NCI-H345 treated with DMSO at 0.1 percent for 48 hours (cell line): Measurements from ENCODE around the gene UFSP1.
"Not testable (repeated sequence)": the region's sequence is repeated elsewhere in the genome, so short reads cannot be mapped to it uniquely, and the experiment has no call there.

Experiments used
- DNase-seq: peaks from one replicate; lab custom pipeline; 2025; ENCODE audit not compliant: unreplicated experiment; lab: John Stamatoyannopoulos, UW

UFSP1 gene

DNA sequence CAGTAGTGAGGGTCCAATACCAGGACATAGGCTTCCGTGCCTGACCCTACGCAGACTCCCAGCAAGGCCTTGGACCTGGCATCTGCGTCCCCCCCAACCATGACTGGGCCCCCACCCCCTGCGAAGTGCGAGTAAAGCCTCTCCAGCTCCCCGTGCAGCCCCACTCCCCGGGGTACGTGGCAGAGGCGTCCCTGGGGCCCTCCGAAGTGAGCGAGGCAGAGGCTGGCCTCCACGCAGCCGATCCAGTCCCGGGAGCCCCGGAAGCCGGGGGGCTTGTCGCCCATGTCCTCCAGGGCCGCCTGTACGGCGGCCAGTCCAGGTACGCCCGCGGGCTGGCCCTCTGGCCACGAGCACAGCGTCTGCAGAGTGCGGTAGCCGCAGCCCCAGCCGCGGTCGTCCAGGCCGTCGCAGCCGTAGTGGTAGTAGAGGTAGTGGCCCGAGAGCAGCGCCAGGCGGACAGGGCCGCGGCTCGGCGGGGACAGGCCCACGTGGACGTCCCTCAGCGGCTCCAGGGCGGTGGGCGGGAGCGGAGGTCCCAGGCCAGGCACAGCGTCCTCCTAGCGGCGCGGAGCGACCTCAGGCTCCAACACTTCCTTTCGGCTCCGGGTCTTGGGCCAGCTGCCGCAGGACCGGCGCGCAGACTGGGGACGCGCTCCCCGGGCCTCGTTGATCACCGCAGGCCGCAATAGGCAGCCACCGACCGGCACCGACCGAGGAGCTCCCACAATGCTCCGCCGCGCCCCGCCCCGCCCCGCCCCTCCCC lies at the start of gene UFSP1:
Gene UFSP1, minus strand, starts transcription at position 728 of the 763 bp plus-strand sequence. Its CDS starts 444 bp downstream, at position 284.
- no peak for DNase-seq

DNA sequence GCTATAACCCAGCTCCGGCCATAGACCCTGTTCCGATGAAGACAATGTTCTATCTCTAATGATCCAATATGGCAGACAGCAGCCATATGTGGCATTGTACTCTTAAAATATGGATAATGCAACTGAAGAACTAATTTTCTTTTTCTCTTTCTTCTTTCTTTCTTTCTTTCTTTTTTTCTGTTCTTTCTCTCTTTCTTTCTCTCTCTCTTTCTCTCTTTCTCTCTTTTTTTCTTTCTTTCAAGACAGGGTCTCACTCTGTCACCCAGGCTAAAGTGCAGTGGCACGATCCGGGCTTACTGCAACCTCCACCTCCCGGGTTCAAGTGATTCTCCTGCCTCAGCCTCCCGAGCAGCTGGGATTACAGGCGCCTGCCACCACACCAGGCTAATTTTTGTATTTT lies 46.7 kb upstream of the UFSP1 start:
- not testable (repeated sequence) for DNase-seq

DNA sequence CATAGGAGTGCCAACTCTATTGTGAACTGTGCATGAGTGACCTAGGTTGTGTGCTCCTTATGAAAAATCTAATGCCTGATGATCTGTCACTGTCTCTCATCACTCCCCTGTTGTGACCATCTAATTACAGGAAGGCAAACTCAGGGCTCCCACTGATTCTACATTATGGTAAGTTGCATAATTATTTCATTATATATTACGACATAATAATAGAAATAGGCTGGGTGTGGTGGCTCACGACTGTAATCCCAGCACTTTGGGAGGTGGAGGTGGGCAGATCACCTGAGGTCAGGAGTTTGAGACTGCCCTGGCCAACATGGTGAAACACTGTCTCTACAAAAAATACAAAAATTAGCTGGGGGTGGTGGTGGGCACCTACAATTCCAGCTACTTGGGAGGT lies 45.9 kb upstream of the UFSP1 start:
- not testable (repeated sequence) for DNase-seq

DNA sequence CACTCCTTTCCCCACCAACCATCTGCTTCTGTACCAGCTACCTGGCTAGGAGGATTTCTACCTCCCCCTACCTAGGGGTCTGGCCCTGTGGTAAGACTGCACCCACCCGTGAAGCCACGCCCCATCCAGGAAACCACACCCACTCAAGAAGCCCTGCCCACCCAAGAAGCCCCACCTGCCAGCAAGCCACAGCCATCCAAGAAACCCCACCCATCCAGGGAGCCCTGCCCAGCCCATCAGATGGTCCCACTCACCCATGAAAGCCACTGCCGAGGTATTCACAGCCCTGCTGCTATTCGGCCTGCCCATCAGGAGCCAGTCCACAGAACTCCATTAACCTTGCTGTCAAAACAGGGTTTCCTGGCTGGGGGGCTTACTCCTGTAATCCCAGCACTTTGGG lies 44.2 kb upstream of the UFSP1 start:
- DNase-seq, result no peak

DNA sequence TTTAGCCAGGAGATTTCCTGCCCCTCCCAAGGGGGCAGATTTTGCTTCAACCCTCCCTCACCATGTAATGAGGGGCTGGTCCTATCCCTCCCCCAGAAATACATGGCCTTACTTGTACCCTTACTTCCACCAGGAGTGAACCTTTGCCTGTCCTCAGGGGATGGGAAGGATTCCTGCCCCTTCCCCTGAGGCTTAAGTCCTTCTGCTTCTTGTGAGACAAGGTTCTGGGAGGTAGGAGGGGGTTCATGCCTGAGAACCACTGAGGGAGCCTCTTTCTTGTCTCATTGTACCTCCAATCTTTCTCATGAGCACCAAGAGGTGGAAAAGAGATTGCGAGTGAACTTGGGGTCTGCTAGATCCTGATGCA lies 40.3 kb upstream of the UFSP1 start:
- no peak for DNase-seq

DNA sequence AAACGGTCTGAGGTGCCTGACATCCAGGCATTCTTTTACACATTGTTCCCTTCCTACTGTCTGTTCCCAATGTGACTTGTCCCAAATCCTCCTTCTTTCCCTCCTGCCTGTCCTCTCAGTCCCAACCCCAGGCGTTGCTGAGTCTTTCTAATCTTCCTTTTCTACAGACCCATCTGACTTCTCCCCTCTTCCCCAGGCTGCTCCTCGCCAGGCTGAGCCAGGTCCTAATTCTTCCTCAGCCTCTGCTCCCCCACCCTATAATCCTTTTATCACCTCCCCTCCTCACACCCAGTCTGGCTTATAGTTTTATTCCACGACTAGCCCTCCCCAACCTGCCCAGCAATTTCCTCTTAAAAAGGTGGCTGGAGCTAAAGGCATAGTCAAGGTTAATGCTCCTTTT lies 34.1 kb upstream of the UFSP1 start:
- not testable (repeated sequence) for DNase-seq

DNA sequence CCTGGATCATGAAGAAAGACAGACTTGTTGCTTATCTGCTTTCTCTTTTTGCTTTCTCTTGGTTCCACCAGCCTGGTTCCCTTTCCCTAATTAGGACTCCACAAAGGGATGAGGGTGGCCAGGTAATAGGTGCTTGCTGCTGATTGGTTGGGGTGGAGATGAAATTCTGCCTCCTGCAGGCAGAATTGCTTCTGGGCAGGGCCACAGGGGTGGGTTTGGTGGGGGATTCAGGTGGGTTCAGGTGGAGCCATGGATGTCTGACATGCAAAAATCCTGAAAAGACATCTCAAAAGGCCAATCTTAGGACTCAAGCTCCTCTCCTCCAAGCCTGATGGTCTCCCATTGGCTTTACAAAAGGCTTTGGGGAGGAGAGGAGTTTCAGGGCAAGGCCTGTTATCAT lies 31.5 kb upstream of the UFSP1 start:
- DNase-seq, result no peak

DNA sequence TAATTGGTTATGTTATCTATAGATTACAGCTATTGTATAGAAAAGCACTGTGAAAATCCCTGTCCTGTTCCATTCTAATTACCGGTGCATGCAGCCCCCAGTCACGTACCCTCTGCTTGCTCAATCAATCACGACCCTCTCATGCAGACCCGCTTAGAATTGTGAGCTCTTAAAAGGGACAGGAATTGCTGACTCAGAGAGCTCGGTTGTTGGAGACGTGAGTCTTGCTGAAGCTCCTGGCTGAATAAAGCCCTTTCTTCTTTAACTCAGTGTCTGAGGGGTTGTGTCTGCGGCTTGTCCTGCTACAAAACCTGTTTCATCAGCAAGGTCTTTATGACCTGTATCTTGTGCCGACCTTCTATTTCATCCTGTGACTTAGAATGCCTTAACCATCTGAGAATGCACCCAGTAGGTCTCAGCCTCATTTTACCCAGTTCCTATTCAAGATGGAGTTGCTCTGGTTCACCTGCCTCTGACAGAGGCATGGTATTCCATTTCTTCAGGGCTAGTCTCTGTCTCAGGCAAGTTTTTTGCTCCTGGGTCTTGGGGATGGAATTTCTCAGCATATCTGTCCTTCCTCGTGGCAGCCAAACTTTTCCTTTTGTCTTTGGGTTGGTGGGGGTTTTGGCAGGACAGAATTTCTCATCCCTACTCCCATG lies 30.4 kb upstream of the UFSP1 start:
- not testable (repeated sequence) for DNase-seq

DNA sequence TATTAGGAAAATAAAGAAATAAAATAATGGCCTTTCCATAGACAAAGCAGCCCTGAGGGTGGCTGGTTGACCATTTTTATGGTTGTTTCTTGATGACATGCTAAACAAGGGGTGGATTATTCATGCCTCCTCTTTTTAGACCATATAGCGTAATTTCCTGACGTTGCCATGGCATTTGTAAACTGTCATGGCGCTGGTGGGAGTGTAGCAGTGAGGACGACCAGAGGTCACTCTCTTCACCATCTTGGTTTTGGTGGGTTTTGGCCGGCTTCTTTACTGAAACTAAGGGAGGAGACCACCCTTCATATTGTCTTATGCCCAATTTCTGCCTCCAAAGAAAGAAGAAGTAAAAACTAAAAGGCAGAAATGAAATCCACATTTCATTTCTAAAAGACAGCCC lies 29.8 kb upstream of the UFSP1 start:
- DNase-seq, result not testable (repeated sequence)

DNA sequence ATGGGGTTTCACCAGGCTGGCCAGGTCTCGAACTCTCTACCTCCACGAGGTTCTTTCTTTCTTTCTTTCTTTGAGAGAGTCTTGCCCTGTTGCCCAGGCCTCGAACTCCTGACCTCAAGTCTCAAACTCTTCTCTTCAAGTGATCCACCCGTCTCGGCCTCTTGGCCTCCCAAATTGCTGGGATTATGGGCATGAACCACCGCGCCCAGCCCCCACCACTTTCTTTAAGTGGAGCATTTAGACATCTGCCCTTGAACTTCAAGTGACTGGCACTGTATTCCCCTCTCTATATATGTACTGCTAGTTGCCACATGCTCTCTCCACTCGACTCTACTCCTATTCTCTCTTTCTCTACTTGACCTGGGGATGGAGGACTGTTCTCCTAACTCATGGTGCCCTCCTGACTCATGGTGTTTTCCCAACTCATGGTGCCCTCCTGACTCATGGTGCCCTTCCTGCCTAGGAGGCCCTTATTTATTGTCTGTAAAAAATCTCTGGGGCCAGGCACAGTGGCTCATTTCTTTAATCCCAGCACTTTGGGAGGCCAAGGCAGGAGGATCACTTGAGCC lies 25.4 kb upstream of the UFSP1 start:
- no peak for DNase-seq

DNA sequence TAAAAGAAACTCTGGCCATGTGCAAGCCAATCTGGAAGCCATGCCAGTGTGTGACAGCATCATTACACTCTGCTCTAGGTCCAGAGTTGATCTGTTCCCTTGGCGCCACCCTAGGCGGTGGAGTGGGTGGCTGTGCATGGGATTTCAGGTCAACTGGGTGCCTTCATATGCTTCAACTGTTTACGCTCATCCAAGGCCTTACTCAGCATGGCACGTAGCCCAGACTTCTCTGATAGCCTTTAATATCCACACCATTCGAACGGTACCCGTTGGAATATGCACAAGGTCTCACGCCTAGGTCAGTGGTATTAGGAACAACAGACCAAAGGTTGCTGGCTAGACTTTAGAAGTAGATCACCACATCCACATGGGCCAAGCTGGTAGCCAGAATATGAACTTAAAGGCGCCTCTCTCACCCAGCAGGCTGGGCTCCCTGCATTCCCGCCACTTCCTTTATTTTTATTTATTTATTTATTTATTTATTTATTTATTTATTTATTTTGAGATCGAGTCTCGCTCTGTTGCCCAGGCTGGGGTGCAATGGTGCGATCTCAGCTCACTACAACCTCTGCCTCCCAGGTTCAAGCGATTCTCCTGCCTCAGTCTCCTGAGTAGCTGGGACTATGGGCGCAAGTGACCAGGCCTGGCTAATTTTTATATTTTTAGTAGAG lies 24.8 kb upstream of the UFSP1 start:
- DNase-seq, result no peak

DNA sequence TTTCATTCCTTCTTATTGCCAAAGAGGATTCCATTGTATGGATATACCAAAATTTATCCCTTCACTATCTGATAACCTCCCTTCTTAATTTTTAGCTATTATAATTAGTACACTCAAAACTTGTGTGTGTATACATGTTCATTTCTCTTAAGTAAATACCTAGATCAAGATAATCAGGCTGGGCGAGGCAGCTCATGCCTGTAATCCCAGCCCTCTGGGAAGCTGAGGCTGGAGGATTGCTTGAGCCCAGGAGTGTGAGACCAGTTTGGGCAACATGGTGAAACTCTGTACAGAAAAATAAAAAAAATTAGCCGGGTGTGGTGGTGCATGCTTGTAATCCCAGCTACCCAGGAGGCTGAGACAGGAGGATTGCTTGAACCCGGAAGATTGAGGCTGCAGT lies 22.0 kb upstream of the UFSP1 start:
- DNase-seq, result no peak

DNA sequence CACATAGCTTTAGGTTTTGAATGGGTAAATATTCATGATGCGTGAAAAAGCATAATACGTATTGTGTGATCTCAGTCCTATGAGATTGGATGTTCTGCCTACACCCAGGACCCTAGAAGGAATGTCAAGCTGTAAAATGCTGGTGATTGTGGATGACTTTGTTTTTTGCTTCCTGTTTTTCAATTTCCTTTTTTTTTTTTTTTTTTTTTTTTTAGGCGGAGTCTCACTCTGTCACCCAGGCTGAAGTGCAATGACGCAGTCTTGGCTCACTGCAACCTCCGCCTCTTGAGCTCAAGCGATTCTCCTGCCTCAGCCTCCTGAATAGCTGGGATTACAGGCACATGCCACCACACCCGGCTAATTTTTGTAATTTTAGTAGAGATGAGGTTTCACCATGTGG lies 20.9 kb upstream of the UFSP1 start:
- not testable (repeated sequence) for DNase-seq

DNA sequence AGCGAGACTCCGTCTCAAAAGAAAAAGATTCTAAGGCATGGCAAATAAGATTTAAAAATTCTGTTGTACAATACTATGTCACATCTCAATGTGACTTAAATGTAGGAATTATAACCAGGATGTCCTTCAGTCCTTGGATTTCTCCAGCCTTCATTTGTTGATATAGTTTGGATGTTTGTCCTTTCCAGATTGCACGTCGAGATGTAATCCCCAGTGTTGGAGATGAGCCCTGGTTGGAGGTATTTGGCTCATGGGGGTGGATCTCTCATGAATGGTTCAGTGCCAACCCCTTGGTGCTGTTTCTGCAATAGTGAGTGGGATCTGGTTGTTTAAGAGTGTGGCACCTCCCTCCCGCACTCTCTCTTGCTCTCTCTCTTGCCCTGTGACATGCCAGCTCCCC lies 19.0 kb upstream of the UFSP1 start:
- no peak for DNase-seq

DNA sequence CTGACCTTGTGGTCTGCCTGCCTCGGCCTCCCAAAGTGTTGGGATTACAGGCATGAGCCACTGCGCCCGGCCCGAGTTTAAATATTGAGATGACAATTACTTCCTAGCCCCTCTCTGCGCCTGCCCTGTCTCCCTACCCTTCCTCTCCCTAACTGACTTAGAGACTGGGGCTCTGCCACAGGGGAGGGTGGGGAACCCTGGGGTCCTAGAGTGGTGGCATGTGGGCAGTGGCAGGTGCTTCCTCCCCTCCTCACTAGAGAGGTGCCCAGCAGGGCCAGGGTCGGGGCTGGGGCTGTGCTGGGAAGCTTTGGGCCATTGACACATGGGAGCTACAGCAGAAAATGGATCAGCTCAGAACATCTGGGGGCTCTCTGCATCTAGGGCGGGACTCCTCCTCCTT lies 13.1 kb upstream of the UFSP1 start:
- DNase-seq, result no peak

DNA sequence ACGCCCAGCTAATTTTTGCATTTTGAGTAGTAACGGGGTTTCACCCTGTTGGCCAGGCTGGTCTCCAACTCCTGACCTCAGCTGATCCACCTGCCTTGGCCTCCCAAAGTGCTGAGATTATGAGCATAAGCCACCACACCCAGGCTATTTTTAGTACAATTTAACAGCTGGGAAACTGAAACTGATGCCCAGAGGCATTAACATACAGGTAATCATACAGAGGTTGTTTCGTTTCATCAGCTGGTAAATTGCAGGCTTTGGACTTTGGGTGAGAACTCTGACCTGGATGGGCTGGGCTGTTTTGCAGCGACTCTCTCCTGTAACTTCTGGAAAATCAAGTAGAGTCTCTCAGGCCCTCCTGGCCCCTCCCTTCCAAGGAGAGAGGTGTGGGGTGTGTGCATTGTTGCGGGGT lies 12.4 kb upstream of the UFSP1 start:
- no peak for DNase-seq

DNA sequence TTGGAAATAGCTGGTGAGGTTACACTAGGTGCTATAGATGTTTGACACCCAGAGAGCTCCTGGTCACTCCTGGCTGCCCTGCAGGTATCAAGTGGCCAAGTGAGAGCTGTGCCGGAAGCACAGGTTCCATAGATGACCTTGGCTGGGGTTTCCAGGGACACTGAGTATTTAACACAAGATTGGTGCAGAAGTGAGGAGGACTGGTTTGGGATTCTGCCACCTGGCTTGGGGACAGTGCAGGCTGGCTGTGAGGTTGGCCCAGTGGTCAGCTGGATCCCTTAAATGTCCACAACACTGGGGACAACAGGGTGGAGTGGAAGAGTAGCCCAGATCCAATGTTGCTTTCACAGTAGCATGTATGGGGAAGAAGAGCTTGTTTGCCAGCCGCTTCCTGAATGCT lies 11.5 kb upstream of the UFSP1 start:
- DNase-seq, result no peak

DNA sequence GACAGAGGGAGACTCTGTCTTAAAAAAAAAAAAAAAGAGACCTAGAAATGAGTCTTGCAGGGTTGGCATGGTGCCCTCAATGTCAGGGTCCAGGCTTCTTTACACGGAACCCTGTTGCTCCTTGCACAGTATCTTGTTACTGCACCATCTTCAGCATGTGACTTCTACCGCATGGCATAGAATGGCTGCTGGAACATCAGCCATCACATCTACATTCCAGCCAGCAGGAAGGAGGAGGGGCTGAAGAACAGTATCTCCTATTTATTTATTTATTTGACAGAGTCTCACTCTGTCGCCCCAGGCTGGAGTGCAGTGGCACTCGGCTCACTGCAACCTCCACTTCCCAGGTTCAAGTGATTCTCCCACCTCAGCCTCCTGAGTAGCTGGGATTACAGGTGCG lies 9.9 kb upstream of the UFSP1 start:
- DNase-seq, result no peak

DNA sequence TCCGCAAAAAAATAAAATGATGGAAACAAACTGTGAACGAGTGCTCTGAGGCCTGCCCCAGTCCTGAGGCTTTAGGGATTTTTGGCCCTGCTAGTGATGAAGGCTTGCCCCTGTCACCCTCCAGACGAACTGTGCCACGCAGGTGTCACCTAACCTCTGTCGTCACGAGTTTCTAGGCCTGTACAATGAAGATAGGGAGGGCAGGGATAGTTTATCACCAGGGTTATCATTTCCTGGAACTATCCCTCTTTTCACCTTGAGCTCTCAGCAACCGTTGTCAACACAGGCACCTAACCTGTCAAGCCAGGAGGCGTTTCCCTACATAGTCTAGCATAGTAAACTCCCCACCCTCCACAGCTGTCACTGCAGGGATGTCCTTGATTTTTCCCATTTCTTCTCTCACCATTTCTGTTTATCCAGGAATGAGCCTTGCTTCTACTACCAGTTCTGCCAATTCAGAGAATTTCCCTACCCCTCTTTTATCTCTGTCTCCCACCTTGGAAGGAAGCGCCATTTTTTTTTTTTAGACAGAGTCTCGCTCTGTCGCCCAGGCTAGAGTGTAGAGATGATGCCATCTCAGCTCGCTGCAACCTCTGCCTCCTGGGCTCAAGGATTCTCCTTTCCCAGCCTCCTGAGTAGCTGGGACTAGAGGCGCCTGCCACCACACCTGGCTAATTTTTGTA lies 8.4 kb upstream of the UFSP1 start:
- DNase-seq, result no peak

DNA sequence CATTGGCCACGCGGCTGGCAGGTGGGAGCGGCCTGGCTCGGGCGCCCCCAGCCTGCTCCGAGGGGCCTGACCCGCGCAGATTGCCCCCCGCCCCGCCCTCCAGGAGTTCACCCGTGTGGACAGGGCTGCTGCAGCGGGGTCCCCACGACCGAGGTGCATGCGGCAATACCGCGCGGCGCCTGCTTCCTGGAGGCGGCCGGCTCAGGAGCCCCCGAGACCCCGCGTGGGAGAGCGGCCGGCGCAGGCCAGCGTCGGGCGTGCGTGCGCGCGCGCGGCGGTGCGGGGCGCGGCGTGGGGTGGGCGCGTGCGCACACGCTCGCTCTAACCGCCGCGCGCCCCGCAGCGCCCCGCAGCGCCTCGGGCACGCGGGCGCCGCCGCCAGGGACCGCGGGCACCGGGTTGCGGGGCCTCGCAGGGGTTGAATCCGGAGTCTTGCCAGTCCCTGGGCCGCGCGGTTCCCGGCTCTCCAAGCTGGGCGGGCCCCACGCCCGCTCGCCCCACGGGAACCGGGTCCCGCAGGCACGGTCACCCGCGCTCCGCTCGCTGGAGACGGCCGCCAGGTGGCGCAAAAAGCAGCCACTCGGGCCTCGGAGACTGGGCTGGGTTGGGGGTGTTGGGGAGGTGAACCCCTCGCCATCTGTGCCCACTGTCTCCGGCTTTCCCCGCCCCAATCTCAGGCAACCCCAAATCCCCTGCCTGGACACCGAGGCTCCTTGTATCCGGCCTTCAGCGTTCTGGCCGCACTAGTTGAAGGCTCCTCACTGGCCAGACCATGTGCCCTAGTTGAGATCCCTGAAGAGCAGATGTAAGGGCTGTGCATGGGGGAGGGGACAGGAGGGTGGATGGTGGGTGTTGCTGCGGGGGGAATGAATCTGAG lies 7.5 kb upstream of the UFSP1 start:
- no peak for DNase-seq
